ENCODE results near the gene RASAL3. TPM values are rescaled to one million over a fixed set of nuclear protein-coding genes. Genes with fewer than 3 reads are reported as not detected.

Gene RASAL3
- total and polyA plus RNA-seq, 2 of the 4 experiments (the other 2 are of a cell fraction): 0.07 TPM; not detected in 1

DNA sequence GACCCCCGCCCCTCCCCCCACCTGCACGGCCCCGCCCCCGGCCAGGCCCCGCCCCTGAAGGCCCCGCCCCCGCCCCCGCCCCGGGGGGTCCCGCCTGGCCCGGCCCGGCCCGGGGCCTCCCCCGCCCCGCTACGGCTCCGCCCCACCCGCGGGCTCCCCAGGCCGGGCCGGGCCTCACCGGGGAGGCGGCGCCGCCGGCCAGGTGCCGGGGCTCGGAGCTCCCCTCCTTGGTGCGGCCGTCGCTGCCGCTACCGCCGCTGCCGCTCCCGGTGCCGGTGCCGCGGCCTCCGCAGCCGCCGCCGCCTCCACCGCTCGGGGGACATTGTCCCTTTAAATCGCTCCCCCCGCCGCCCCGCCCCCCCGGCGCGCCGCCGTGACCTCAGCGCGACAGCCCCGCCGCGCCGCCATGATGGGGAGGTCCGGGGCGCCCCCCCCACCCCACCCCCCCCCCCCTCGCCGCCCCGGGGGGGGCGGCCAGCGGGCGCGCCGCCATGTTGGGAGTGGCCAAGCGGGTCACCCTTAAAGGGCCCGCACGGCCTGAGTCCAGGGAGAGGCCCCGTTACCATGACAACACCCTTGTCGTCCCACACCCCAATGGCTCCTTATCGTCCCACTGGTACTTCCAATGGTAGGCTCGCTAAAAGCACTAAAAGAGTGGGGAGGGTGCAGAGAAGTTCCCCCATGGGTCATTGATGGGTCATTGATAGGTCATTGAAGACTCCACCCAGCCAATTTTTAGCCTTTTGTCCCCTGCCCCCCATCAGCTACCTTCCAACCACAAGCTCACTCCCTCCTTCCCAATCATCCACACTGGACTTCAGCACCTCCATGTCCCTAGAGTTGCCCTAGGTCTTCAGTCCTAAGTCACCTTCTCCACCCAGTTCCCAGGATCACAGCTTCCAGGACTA lies 14.5 kb downstream of the RASAL3 start, which contains the start of gene WIZ:
Gene WIZ (minus strand): TSS at position 337 of the 908 bp plus-strand sequence. CDS start 1,649 bp downstream, outside the sequence.
- Histone ChIP-seq H2BK20ac (ENCODE audit: low read depth, low read length) (no peak within 1 kb of the TSS), H3K9me1 (ENCODE audit: insufficient read depth, low read length) (peaks cover 20% of the 10 kb centered on the region), H4K20me1 (ENCODE audit: insufficient read depth, low read length) (no peaks in the 10 kb centered on the region; the same call in 1 of the 2 replicates), H3K79me1 (ENCODE audit: low read depth in 1 of 2, low read length in 2 of 2) (peaks cover 0 to 6% of the 10 kb centered on the region in 2 experiments; a peak in 1 of 4 replicates), H3K9me3 (ENCODE audit: control insufficient read depth, insufficient read depth, low read length) (no peaks in the 10 kb centered on the region), H3K18ac (ENCODE audit: low read depth, low read length) (peak within 1 kb of the TSS; percentile 63; the same call in 1 of the 2 replicates), H3K4me2 (ENCODE audit: low read depth, low read length) (peak within 1 kb of the TSS; percentile 70), H3K9ac (ENCODE audit: low read depth, low read length) (peak within 1 kb of the TSS; percentile 17; the same call in 1 of the 2 replicates), H4K5ac (ENCODE audit: low read depth, low read length) (peak within 1 kb of the TSS; percentile 45), H3K23ac (ENCODE audit: low read depth, low read length) (no peak within 1 kb of the TSS; the same call in 1 of the 2 replicates), H4K91ac (ENCODE audit: insufficient read depth, low read depth, low read length) (no peak within 1 kb of the TSS), H3K27me3 (ENCODE audit: control insufficient read depth, insufficient read depth, low read length) (peaks cover 2% of the 10 kb centered on the region; the same call in 1 of the 2 replicates), H3K14ac (replicated peaks; ENCODE audit: low read depth, low read length) (peak within 1 kb of the TSS; percentile 89), H3K4me3 (ENCODE audit: insufficient read depth, low read depth, low read length) (peak within 1 kb of the TSS; percentile 71), H3K4ac (ENCODE audit: low read depth, low read length) (peak within 1 kb of the TSS; percentile 82), H2BK5ac (ENCODE audit: low read depth, low read length, poor library complexity, severe bottlenecking) (peak within 1 kb of the TSS; percentile 79), H3K36me3 (ENCODE audit: control insufficient read depth, insufficient read depth, low read length) (peaks cover 8% of the 10 kb centered on the region; the same call in 1 of the 2 replicates), H2AFZ (replicated peaks; ENCODE audit: low read length, poor library complexity) (peak within 1 kb of the TSS; percentile 95), H2AK9ac (replicated peaks; ENCODE audit: low read depth, low read length, poor library complexity) (peak within 1 kb of the TSS; percentile 96), H2BK120ac (ENCODE audit: low read depth, low read length) (peak within 1 kb of the TSS; percentile 66; the same call in 1 of the 2 replicates), H2BK15ac (ENCODE audit: low read depth, low read length) (peak within 1 kb of the TSS; percentile 74; the same call in 1 of the 3 replicates), H3K27ac (ENCODE audit: insufficient read depth, low read length) (peak within 1 kb of the TSS; percentile 7; the same call in 1 of the 2 replicates), H3K4me1 (ENCODE audit: control insufficient read depth, insufficient read depth, low read length) (peaks cover 7% of the 10 kb centered on the region; the same call in 1 of the 2 replicates), H4K8ac (ENCODE audit: low read depth in 2 of 2, low read length in 2 of 2) (peak within 1 kb of the TSS; percentile 89 to 94), H3K56ac (ENCODE audit: extremely low read depth, insufficient read depth, low read length) (no peak within 1 kb of the TSS), H2AK5ac (ENCODE audit: low read depth, low read length) (peak within 1 kb of the TSS; percentile 91; the same call in 1 of the 2 replicates)
- dilution Hi-C loops (cut with HindIII; ENCODE audit: low sequenced_read_pairs, unreplicated experiment): no loop called here
- ChIA-PET CTCF (no interaction called here), POLR2A (ENCODE audit: unreplicated experiment) (no interaction called here)
- intact Hi-C loops (cut with micrococcal nuclease): loop anchor here (10.0 kb wide), 1 partner anchor 105 kb away; no protein-coding TSS in a partner anchor
- ATAC-seq (ENCODE audit: low read depth) (peak; percentile 80), DNase-seq (peak; percentile 55)
- in situ Hi-C loops (cut with MboI; ENCODE audit: low sequenced_read_pairs): loop anchor here (25.0 kb wide), 1 partner anchor 888 kb away; the partner anchor contains the start of gene NDUFB7
- WGBS, 2 experiments (ENCODE audit: extremely low coverage in 2 of 2, insufficient read length in 1 of 2): 0% methylated on average over 6 of the region's 77 CpGs; no CpG with 5 or more reads in 1 of the 2 experiments
- BruUV-seq (replicated peaks): no TSS peak
- TF ChIP-seq CEBPB (IDR thresholded peaks at IDR 0.05; ENCODE audit: low read depth, low read length) (no peak), MAZ (IDR thresholded peaks at IDR 0.05; ENCODE audit: borderline replicate concordance, low read depth, low read length) (peak; percentile 94), FOS (IDR thresholded peaks at IDR 0.05; ENCODE audit: low read depth, low read length) (no peak)
